Measurements from ENCODE around the gene ENO3.
A peak's percentile ranks its signal among the peaks of the same experiment; 100 is the strongest.
"Not testable (repeated sequence)": the region's sequence is repeated elsewhere in the genome, so short reads cannot be mapped to it uniquely, and the experiment has no call there.

Gene ENO3

DNA sequence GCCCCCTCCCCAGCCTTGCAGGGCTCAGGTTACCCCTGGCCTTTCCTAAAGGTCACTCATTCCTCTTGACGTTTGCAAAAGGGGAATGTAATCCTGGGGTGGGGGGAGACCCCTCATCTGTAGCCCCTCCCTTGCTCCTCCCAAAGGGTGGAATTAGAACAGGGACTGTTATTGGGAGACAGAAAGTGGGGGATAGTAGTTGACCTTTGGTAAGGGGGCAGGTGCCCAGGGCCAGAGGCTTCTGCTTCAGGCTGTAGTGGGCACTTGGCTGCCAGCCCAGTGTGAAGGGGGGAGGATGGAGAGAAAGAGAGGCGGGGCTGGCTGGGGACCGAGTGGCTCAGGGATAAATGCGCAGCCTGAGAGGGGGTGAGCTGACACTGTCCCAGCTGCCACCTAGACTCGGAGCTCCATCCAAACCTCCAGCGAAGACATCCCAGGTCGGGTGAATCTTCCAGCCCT is at the start of gene ENO3:
ENO3 (plus strand) TSS at position 374 of the 459 bp plus-strand sequence. CDS start 711 bp downstream, outside the sequence.
- Histone ChIP-seq H3K4me1 (peaks cover 6% of the 10 kb centered on the region), H2AFZ (peak within 1 kb of the TSS; percentile 79), H3K4me3 (ENCODE audit: low read depth, low read length) (peak within 1 kb of the TSS; percentile 50), H3K9ac (no peak within 1 kb of the TSS), H3K79me2 (peaks cover 4% of the 10 kb centered on the region), H3K27me3 (ENCODE audit: control insufficient read depth, insufficient read depth, low read length) (no peaks in the 10 kb centered on the region), H3K27ac (peak within 1 kb of the TSS; percentile 51), H3K36me3 (ENCODE audit: control insufficient read depth, insufficient read depth, low read length) (no peaks in the 10 kb centered on the region), H3K4me2 (ENCODE audit: low read length) (peak within 1 kb of the TSS; percentile 79), H3K9me3 (ENCODE audit: control insufficient read depth, low read length) (no peaks in the 10 kb centered on the region)
- TF ChIP-seq, protein P1, sequence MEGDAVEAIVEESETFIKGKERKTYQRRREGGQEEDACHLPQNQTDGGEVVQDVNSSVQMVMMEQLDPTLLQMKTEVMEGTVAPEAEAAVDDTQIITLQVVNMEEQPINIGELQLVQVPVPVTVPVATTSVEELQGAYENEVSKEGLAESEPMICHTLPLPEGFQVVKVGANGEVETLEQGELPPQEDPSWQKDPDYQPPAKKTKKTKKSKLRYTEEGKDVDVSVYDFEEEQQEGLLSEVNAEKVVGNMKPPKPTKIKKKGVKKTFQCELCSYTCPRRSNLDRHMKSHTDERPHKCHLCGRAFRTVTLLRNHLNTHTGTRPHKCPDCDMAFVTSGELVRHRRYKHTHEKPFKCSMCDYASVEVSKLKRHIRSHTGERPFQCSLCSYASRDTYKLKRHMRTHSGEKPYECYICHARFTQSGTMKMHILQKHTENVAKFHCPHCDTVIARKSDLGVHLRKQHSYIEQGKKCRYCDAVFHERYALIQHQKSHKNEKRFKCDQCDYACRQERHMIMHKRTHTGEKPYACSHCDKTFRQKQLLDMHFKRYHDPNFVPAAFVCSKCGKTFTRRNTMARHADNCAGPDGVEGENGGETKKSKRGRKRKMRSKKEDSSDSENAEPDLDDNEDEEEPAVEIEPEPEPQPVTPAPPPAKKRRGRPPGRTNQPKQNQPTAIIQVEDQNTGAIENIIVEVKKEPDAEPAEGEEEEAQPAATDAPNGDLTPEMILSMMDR (IDR thresholded peaks at IDR 0.05): no peak

DNA sequence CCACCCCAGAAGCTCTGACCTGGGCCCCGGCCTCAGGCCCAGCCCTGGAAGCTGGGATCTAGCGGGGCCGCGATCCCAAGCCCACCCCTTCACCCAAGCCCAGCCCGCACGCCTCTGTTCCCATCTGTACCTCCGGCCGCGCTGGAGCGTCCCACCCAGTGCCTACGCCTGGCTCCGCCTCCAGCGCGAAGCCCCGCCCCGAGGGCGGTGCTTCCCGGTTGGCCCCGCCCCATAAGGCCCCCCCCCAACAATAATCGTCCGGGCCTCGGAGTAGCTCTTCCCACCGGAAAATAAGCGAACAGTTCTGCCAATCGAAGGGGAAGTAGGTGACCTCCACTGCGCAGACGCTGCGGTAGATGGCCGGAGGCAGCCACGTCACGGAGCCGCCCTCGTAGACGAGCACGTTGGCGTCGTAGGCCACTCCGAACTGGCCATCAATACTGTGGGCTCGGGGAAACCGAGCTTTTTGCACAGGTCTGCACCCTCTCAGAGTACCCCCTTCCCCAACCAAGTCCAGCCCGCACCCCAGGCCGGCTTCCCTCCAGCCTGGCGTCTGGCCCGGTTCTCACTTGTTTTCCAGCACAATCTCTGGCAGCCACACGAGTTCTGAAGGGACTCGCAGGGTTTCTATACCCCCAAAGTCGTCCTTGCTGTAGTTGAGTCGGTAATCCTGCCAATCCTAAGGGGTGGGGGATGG is 49.1 kb upstream of the ENO3 start:
- H3K9me3 ChIP-seq (ENCODE audit: control insufficient read depth, low read length): no peaks in the 10 kb centered on the region
- no peak overlapping the region for H3K9ac ChIP-seq
- peak overlapping the region; percentile 51 for H2AFZ ChIP-seq
- no peak overlapping the region for H3K4me2 ChIP-seq (ENCODE audit: low read length)
- H3K4me1 ChIP-seq: peaks cover 10% of the 10 kb centered on the region
- H3K4me3 ChIP-seq (ENCODE audit: low read depth, low read length): peak overlapping the region; percentile 0
- H3K27me3 ChIP-seq (ENCODE audit: control insufficient read depth, insufficient read depth, low read length): no peaks in the 10 kb centered on the region
- no peaks in the 10 kb centered on the region for H3K79me2 ChIP-seq
- H3K27ac ChIP-seq: peak overlapping the region; percentile 70
- H3K36me3 ChIP-seq (ENCODE audit: control insufficient read depth, insufficient read depth, low read length): no peaks in the 10 kb centered on the region
- TF ChIP-seq, protein P1 (IDR thresholded peaks at IDR 0.05): no peak

DNA sequence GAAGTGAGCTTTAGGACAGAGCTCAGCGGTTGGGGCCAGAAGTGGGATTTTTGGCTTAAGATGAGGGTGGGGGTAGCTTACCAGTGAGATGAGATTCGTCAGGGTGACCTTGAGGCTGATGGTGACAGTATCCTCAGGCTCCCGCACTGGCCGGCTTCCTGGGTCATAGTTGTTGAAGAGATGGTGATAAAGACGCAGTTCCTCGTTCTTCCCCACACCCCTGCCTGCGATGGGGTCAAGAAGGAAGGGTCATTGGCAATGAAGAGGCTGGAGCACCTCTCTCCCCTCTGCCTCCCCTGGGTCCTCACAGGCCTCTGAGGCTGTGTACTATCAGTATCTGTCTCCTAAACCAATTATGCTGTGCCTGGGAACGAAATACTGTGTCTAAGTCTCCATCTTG is 48.4 kb upstream of the ENO3 start:
- no peak overlapping the region for H3K9ac ChIP-seq
- peak overlapping the region; percentile 53 for H3K27ac ChIP-seq
- peak overlapping the region; percentile 31 for H3K4me2 ChIP-seq (ENCODE audit: low read length)
- H2AFZ ChIP-seq: peak overlapping the region; percentile 84
- H3K27me3 ChIP-seq (ENCODE audit: control insufficient read depth, insufficient read depth, low read length): no peaks in the 10 kb centered on the region
- no peak overlapping the region for H3K4me3 ChIP-seq (ENCODE audit: low read depth, low read length)
- H3K79me2 ChIP-seq: no peaks in the 10 kb centered on the region
- H3K36me3 ChIP-seq (ENCODE audit: control insufficient read depth, insufficient read depth, low read length): no peaks in the 10 kb centered on the region
- no peaks in the 10 kb centered on the region for H3K9me3 ChIP-seq (ENCODE audit: control insufficient read depth, low read length)
- TF ChIP-seq, protein P1 (IDR thresholded peaks at IDR 0.05): no peak
- H3K4me1 ChIP-seq: peaks cover 10% of the 10 kb centered on the region

DNA sequence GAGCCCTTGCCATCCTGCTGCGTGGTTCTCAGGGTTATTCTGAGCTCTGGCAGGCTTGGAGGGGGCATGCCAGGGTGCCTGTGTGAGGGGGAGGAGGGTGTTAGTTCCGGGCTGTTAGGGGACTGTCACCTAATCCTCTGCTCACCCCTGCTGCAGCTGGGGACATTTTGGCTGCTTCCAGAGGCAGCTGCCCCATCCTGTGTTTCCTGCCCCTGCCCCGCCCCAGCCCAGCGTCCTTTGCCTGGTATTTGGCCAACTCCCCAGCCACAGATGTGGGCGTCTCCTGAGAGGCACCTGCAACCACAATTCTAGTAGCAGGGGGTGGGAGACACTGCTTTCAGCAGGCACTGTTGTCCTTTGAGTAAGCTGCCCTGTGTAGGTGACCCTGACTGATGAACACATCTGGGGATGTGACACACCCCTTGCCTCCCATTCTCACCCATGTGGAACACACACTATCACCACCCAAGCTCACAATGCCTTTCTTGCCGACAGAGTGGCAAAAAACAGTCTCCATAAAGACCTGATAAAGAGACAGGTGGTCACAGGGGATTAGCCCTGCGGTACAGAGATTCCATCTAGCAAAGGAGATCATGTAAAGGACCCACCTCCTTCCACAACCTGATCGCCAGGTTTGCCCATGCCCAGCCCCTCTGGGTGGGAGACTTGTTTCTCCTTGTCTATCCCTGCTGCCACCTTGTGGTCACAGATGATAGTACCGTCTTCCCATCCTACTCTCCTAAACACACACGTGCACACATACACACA is 47.7 kb upstream of the ENO3 start, which contains the start of gene CHRNE:
CHRNE (minus strand) TSS at position 48 of the 768 bp plus-strand sequence; CDS start at position 13, 35 bp downstream.
- no peaks in the 10 kb centered on the region for H3K79me2 ChIP-seq
- no peaks in the 10 kb centered on the region for H3K27me3 ChIP-seq (ENCODE audit: control insufficient read depth, insufficient read depth, low read length)
- H3K36me3 ChIP-seq (ENCODE audit: control insufficient read depth, insufficient read depth, low read length): no peaks in the 10 kb centered on the region
- H3K4me2 ChIP-seq (ENCODE audit: low read length): peak within 1 kb of the TSS; percentile 31
- H2AFZ ChIP-seq: peak within 1 kb of the TSS; percentile 84
- TF ChIP-seq, protein P1 (IDR thresholded peaks at IDR 0.05): peak; percentile 89
- H3K4me1 ChIP-seq: peaks cover 10% of the 10 kb centered on the region
- no peaks in the 10 kb centered on the region for H3K9me3 ChIP-seq (ENCODE audit: control insufficient read depth, low read length)
- H3K27ac ChIP-seq: peak within 1 kb of the TSS; percentile 53
- no peak within 1 kb of the TSS for H3K9ac ChIP-seq
- H3K4me3 ChIP-seq (ENCODE audit: low read depth, low read length): no peak within 1 kb of the TSS

DNA sequence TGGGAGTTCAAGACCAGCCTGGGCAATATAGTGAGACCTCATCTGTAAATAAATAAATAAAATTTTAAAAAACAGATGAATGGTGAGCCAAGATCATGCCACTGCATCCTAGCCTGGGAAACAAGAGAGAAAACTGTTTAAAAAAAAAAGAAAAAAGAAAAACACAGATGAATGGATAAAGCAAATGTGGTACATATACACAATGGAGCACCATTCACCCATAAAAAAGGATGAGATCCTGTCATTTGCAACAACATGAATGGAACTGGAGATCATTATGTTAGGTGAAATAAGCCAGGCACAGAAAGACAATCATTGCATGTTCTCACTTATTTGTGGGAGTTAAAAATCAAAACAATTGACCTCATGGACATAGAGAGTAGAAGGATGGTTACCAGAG is 44.3 kb upstream of the ENO3 start:
- H3K36me3 ChIP-seq (ENCODE audit: control insufficient read depth, insufficient read depth, low read length); H2AFZ ChIP-seq; H3K4me3 ChIP-seq (ENCODE audit: low read depth, low read length); H3K9me3 ChIP-seq (ENCODE audit: control insufficient read depth, low read length); H3K79me2 ChIP-seq; H3K27me3 ChIP-seq (ENCODE audit: control insufficient read depth, insufficient read depth, low read length); H3K27ac ChIP-seq; H3K9ac ChIP-seq; H3K4me2 ChIP-seq (ENCODE audit: low read length): not testable (repeated sequence)
- peaks cover 16% of the 10 kb centered on the region for H3K4me1 ChIP-seq
